ENCODE measurements around the gene TMEM130.

TMEM130 gene

DNA sequence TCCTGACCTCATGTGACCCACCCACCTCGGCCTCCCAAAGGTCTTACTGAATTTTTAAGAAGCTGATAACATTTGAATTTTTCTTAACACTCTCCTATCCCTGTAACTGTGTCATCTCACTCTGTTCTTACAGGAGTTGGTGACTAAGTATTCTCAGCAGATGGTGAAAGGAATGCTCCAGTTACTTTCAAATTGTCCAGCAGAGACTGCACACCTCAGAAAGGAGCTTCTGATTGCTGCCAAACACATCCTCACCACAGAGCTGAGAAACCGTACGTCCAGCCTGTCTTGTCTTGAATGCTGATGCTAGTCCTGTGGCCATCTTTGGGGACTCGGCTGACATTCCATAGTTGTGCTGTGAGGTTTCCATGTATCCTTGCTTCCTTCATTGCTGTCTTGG, 33.4 kb upstream of the TMEM130 start:
- no peak for FAIRE-seq
- DNase-seq (ENCODE audit: insufficient read length, low spot score), result no peak
- TF ChIP-seq POU2F2 (IDR thresholded peaks at IDR 0.05; ENCODE audit: low read depth, low read length) (no peak), SPI1 (IDR thresholded peaks at IDR 0.05; ENCODE audit: low read depth, low read length) (no peak), POLR2A (IDR thresholded peaks at IDR 0.05; ENCODE audit: low read depth, low read length) (no peak), POLR2AphosphoS5 (IDR thresholded peaks at IDR 0.05; ENCODE audit: low read depth, low read length) (no peak), PAX5 (IDR thresholded peaks at IDR 0.05; ENCODE audit: insufficient read depth, low read length, severe bottlenecking) (no peak), TAF1 (IDR thresholded peaks at IDR 0.05; ENCODE audit: low read depth, low read length) (no peak)

GRCh38 chr7:98902523-98902922, 32.7 kb upstream of the TMEM130 start:
- TF ChIP-seq POLR2AphosphoS5 (IDR thresholded peaks at IDR 0.05; ENCODE audit: low read depth, low read length), result no peak
- TF ChIP-seq POU2F2 (IDR thresholded peaks at IDR 0.05; ENCODE audit: low read depth, low read length), result no peak
- TF ChIP-seq SPI1 (IDR thresholded peaks at IDR 0.05; ENCODE audit: low read depth, low read length), result no peak
- no peak for TF ChIP-seq POLR2A (IDR thresholded peaks at IDR 0.05; ENCODE audit: low read depth, low read length)
- TF ChIP-seq TAF1 (IDR thresholded peaks at IDR 0.05; ENCODE audit: low read depth, low read length), result no peak
- TF ChIP-seq PAX5 (IDR thresholded peaks at IDR 0.05; ENCODE audit: insufficient read depth, low read length, severe bottlenecking), result no peak
- DNase-seq (ENCODE audit: insufficient read length, low spot score) (no peak), FAIRE-seq (no peak)

DNA sequence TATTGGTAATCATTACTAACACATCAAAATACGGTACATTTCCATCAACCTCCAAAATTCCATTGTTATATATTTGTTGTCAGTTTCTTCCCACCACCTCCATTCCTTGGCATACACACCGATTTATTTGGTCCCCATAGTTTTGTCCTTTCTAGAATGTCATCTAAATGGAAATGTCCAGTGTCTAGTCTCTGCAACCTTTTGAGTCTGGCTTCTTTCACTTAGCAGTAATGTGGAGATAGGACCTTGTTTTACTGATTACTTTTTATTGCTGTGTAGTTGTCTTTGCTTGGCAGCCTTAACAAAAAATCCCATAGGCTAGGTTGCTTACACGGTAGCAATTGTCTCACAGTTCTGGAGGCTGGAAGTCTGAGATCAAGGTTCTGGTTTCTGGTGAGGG, 31.0 kb upstream of the TMEM130 start:
- FAIRE-seq (no peak), DNase-seq (ENCODE audit: insufficient read length, low spot score) (no peak)
- TF ChIP-seq POLR2A (IDR thresholded peaks at IDR 0.05; ENCODE audit: low read depth, low read length) (no peak), POU2F2 (IDR thresholded peaks at IDR 0.05; ENCODE audit: low read depth, low read length) (no peak), TAF1 (IDR thresholded peaks at IDR 0.05; ENCODE audit: low read depth, low read length) (no peak), SPI1 (IDR thresholded peaks at IDR 0.05; ENCODE audit: low read depth, low read length) (no peak), PAX5 (IDR thresholded peaks at IDR 0.05; ENCODE audit: insufficient read depth, low read length, severe bottlenecking) (no peak), POLR2AphosphoS5 (IDR thresholded peaks at IDR 0.05; ENCODE audit: low read depth, low read length) (no peak)

DNA sequence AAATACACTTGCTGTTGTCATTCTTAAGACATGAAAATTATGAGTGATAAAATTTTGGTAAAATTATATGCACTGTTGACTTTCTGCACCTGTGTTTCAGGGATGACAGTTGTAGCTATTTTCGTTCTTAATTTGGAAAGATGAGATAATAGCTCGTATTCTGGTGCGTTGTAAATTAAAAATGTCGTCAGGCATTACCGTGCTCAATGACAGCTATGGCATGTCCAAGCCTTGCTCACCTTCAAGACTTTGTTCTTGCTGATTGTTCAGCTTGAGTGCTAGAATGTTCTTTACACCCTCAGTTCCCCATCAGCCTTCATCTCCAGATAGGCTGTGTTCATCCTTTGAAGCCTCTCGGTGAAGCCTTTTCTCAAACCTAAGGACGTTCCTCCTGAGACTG, 30.0 kb upstream of the TMEM130 start:
- TF ChIP-seq SPI1 (IDR thresholded peaks at IDR 0.05; ENCODE audit: low read depth, low read length) (no peak), TAF1 (IDR thresholded peaks at IDR 0.05; ENCODE audit: low read depth, low read length) (no peak), POLR2AphosphoS5 (IDR thresholded peaks at IDR 0.05; ENCODE audit: low read depth, low read length) (no peak), POU2F2 (IDR thresholded peaks at IDR 0.05; ENCODE audit: low read depth, low read length) (no peak), POLR2A (IDR thresholded peaks at IDR 0.05; ENCODE audit: low read depth, low read length) (no peak), PAX5 (IDR thresholded peaks at IDR 0.05; ENCODE audit: insufficient read depth, low read length, severe bottlenecking) (no peak)
- FAIRE-seq (no peak), DNase-seq (ENCODE audit: insufficient read length, low spot score) (no peak)

- TF ChIP-seq POU2F2 (IDR thresholded peaks at IDR 0.05; ENCODE audit: low read depth, low read length), result no peak
- no peak for TF ChIP-seq SPI1 (IDR thresholded peaks at IDR 0.05; ENCODE audit: low read depth, low read length)
- TF ChIP-seq TAF1 (IDR thresholded peaks at IDR 0.05; ENCODE audit: low read depth, low read length), result no peak
- no peak for TF ChIP-seq POLR2AphosphoS5 (IDR thresholded peaks at IDR 0.05; ENCODE audit: low read depth, low read length)
- no peak for TF ChIP-seq POLR2A (IDR thresholded peaks at IDR 0.05; ENCODE audit: low read depth, low read length)
- TF ChIP-seq PAX5 (IDR thresholded peaks at IDR 0.05; ENCODE audit: insufficient read depth, low read length, severe bottlenecking), result no peak
- FAIRE-seq (no peak), DNase-seq (ENCODE audit: insufficient read length, low spot score) (no peak)
Observed at GRCh38 chr7:98892609-98893008, 22.8 kb upstream of the TMEM130 start.

- TF ChIP-seq POU2F2 (IDR thresholded peaks at IDR 0.05; ENCODE audit: low read depth, low read length) (no peak), SPI1 (IDR thresholded peaks at IDR 0.05; ENCODE audit: low read depth, low read length) (no peak), POLR2AphosphoS5 (IDR thresholded peaks at IDR 0.05; ENCODE audit: low read depth, low read length) (no peak), TAF1 (IDR thresholded peaks at IDR 0.05; ENCODE audit: low read depth, low read length) (no peak), PAX5 (IDR thresholded peaks at IDR 0.05; ENCODE audit: insufficient read depth, low read length, severe bottlenecking) (no peak), POLR2A (IDR thresholded peaks at IDR 0.05; ENCODE audit: low read depth, low read length) (no peak)
- no peak for DNase-seq (ENCODE audit: insufficient read length, low spot score)
- FAIRE-seq, result no peak
Observed at GRCh38 chr7:98887038-98887437, 17.2 kb upstream of the TMEM130 start.

GRCh38 chr7:98884416-98884815, 14.6 kb upstream of the TMEM130 start:
- TF ChIP-seq POLR2A (IDR thresholded peaks at IDR 0.05; ENCODE audit: low read depth, low read length) (no peak), POLR2AphosphoS5 (IDR thresholded peaks at IDR 0.05; ENCODE audit: low read depth, low read length) (no peak), PAX5 (IDR thresholded peaks at IDR 0.05; ENCODE audit: insufficient read depth, low read length, severe bottlenecking) (no peak), SPI1 (IDR thresholded peaks at IDR 0.05; ENCODE audit: low read depth, low read length) (no peak)
- FAIRE-seq (no peak), DNase-seq (ENCODE audit: insufficient read length, low spot score) (no peak)

DNA sequence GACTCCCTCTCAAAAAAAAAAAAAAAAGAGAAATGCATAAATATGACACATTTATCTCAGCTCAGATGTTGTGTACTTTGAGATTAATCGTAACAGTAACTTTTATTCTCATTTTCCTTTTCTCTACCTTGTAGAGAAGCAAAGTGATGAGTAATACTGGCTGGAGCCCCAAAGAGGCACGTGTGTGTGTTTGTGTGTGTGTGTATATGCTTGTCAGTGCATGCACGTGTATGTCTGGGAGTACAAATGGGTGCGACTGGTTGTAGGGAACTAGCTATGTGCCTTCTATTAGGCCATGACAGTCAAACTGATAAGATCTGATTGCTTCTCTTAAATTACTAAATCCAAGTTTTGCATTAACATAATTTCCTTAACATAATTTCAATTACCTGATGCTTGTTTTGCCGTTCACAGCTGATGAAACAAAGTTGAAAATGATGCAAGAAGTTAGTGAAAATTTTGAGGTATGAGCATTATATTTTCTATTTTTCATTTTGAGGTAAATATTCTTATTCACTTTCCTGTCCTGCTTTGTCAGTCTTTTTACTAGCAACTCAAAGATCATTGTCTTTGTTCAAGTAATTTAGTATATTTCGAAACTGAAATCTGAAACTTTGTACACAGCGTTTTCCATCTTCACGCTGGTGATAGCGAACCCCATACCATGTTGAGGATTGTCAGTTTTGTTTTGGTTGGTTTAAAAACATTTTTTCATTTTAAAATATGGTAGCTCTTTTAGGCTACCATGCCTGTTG, 11.9 kb upstream of the TMEM130 start:
- TF ChIP-seq POLR2A (IDR thresholded peaks at IDR 0.05; ENCODE audit: low read depth, low read length), result no peak
- no peak for TF ChIP-seq SPI1 (IDR thresholded peaks at IDR 0.05; ENCODE audit: low read depth, low read length)
- TF ChIP-seq TAF1 (IDR thresholded peaks at IDR 0.05; ENCODE audit: low read depth, low read length), result no peak
- TF ChIP-seq POLR2AphosphoS5 (IDR thresholded peaks at IDR 0.05; ENCODE audit: low read depth, low read length), result no peak
- TF ChIP-seq POU2F2 (IDR thresholded peaks at IDR 0.05; ENCODE audit: low read depth, low read length), result no peak
- no peak for TF ChIP-seq PAX5 (IDR thresholded peaks at IDR 0.05; ENCODE audit: insufficient read depth, low read length, severe bottlenecking)
- DNase-seq (ENCODE audit: insufficient read length, low spot score) (no peak), FAIRE-seq (no peak)

- TF ChIP-seq POLR2A (IDR thresholded peaks at IDR 0.05; ENCODE audit: low read depth, low read length) (no peak), POLR2AphosphoS5 (IDR thresholded peaks at IDR 0.05; ENCODE audit: low read depth, low read length) (no peak), POU2F2 (IDR thresholded peaks at IDR 0.05; ENCODE audit: low read depth, low read length) (no peak), TAF1 (IDR thresholded peaks at IDR 0.05; ENCODE audit: low read depth, low read length) (no peak)
- FAIRE-seq (no peak), DNase-seq (ENCODE audit: insufficient read length, low spot score) (no peak)
Observed at GRCh38 chr7:98880485-98880884, 10.7 kb upstream of the TMEM130 start.

GRCh38 chr7:98879979-98880315, 10.1 kb upstream of the TMEM130 start:
- FAIRE-seq, result no peak
- no peak for TF ChIP-seq PAX5 (IDR thresholded peaks at IDR 0.05; ENCODE audit: insufficient read depth, low read length, severe bottlenecking)
- no peak for TF ChIP-seq POLR2AphosphoS5 (IDR thresholded peaks at IDR 0.05; ENCODE audit: low read depth, low read length)
- TF ChIP-seq POLR2A (IDR thresholded peaks at IDR 0.05; ENCODE audit: low read depth, low read length), result no peak
- TF ChIP-seq POU2F2 (IDR thresholded peaks at IDR 0.05; ENCODE audit: low read depth, low read length), result no peak
- TF ChIP-seq SPI1 (IDR thresholded peaks at IDR 0.05; ENCODE audit: low read depth, low read length), result no peak
- no peak for TF ChIP-seq TAF1 (IDR thresholded peaks at IDR 0.05; ENCODE audit: low read depth, low read length)
- no peak for DNase-seq (ENCODE audit: insufficient read length, low spot score)

Data from GM12891 (cell line).